ENCODE results near the gene COA1. TPM values are rescaled to one million over a fixed set of nuclear protein-coding genes. Genes with fewer than 3 reads are reported as not detected.
A peak's percentile ranks its signal among the peaks of the same experiment; 100 is the strongest.

The COA1 gene
- total RNA-seq, 1 experiment from 2014 or later: 109 TPM

DNA sequence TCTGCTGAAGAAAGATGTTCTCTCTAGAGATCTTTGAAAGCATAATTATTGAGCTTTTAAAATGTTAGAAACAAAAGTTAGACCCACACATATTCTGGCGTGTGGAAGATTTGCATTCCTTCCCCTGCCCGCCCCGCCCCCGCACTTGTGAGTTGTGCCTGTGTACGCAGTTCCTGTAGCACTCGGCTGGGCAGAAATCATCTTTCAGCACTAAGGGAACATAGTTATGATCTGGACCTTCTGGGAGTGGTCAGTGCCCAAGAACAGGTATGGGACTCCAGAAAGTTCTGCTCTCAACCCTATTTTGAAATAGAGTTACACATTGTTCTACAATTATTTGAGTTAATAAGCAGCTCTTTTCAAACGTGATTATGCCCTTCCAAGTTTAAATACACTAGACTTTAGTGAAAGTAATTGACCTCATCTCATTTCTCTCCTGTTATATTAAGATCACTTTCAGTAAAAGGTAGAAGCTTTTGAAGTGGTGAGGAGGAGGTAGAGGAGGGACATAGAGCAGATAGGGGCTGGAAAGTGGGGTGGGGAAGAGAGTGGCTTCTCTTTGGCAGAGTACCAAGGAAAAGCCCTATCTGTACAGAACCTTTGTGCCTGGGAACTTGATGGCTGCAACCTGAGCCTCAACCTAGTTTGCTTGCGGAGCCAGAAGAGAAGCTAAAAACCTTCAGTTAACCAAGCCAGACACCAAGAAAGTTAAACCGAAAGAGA is 34.9 kb upstream of the COA1 start:
- Mint-ChIP-seq H3K9me3 (ENCODE audit: low read depth, unreplicated experiment) (no peaks in the 10 kb centered on the region), H3K27ac (ENCODE audit: unreplicated experiment) (peak overlapping the region; percentile 59), H3K4me1 (ENCODE audit: low read depth, unreplicated experiment) (peaks cover 52% of the 10 kb centered on the region), H3K36me3 (ENCODE audit: insufficient read depth, unreplicated experiment) (peaks cover 22% of the 10 kb centered on the region), H3K27me3 (ENCODE audit: unreplicated experiment) (no peaks in the 10 kb centered on the region), H3K4me3 (ENCODE audit: low read depth, unreplicated experiment) (peak overlapping the region; percentile 64)
- DNase-seq: peak; percentile 46
- no TSS peak for BruUV-seq (replicated peaks)
- CTCF ChIA-PET: interaction anchor here (0.6 to 1.6 kb wide), 12 partner anchors 9 to 283 kb away, joined by 3 to 8 read pairs (median 4); partner anchors contain the start of genes COA1 and STK17A
- TF ChIP-seq, protein P1, sequence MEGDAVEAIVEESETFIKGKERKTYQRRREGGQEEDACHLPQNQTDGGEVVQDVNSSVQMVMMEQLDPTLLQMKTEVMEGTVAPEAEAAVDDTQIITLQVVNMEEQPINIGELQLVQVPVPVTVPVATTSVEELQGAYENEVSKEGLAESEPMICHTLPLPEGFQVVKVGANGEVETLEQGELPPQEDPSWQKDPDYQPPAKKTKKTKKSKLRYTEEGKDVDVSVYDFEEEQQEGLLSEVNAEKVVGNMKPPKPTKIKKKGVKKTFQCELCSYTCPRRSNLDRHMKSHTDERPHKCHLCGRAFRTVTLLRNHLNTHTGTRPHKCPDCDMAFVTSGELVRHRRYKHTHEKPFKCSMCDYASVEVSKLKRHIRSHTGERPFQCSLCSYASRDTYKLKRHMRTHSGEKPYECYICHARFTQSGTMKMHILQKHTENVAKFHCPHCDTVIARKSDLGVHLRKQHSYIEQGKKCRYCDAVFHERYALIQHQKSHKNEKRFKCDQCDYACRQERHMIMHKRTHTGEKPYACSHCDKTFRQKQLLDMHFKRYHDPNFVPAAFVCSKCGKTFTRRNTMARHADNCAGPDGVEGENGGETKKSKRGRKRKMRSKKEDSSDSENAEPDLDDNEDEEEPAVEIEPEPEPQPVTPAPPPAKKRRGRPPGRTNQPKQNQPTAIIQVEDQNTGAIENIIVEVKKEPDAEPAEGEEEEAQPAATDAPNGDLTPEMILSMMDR (IDR thresholded peaks at IDR 0.05; ENCODE audit: unreplicated experiment): no peak
- intact Hi-C loops (cut with micrococcal nuclease; ENCODE audit: unreplicated experiment): loop anchor here (5.0 kb wide), 1 partner anchor 37 kb away; the partner anchor contains the start of gene COA1

DNA sequence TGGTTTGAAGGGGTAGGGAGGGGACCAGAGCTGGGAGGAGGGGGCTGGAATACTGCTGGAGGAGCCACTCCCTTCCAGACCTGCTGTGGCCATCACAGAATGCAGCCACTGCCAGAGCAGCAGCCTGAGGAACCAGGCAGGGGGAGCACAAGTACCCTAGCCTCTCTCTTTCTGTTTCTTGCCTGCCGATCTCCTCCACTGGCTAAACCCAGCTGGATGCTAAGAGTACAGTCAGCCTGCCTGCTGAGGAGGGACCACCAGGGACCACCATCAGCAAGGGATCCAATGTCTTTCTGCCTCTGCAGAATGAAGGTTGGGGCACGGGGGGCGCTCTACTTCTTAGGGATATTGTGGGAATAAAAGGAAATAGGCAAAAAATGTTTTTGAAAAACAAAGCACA is 33.9 kb upstream of the COA1 start:
- no peak for DNase-seq
- TF ChIP-seq, protein P1 (IDR thresholded peaks at IDR 0.05; ENCODE audit: unreplicated experiment): no peak
- no TSS peak for BruUV-seq (replicated peaks)
- Mint-ChIP-seq H3K9me3 (ENCODE audit: low read depth, unreplicated experiment) (no peaks in the 10 kb centered on the region), H3K4me1 (ENCODE audit: low read depth, unreplicated experiment) (peaks cover 52% of the 10 kb centered on the region), H3K36me3 (ENCODE audit: insufficient read depth, unreplicated experiment) (peaks cover 32% of the 10 kb centered on the region), H3K27me3 (ENCODE audit: unreplicated experiment) (no peaks in the 10 kb centered on the region), H3K27ac (ENCODE audit: unreplicated experiment) (no peak overlapping the region), H3K4me3 (ENCODE audit: low read depth, unreplicated experiment) (no peak overlapping the region)
- CTCF ChIA-PET: no interaction called here
- intact Hi-C loops (cut with micrococcal nuclease; ENCODE audit: unreplicated experiment): loop anchor here (5.0 kb wide), 1 partner anchor 36 kb away; the partner anchor contains the start of gene COA1

DNA sequence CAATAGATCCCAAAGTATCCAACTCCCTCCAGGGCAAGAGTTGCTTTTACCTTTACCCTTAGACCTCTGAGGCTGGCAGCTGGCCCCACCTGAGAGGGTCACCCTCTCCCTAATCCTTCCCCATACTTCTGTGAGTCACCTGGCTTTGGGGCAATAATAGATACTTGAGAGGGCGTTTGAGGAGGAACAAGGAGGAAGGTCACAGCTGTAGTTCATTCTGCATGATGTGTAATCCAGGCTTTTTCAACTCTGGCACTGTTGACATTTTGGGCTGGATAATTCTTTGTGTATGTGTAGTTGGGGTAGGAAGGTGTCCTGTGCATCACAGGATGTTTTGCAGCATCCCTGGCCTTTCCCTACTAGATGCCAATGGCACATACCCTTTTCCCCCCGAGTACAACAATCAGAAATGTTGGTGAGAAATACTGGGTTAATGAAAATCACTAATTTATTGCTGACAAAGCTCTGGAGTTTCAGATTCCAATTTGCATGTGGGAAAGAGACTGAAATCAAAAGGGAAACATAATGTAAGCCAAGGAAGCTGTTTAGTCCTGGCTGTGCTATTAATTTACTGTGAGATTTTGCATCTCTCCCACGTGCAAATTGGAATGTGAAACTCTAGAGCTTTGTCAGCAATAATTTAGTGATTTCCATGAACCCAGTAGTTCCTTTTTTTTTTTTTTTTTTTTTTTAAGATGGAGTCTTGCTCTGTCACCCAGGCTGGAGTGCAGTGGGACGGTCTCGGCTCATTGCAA is 32.8 kb upstream of the COA1 start:
- CTCF ChIA-PET: interaction anchor here (0.6 to 0.7 kb wide), 2 partner anchors 8 to 179 kb away, joined by 3 to 6 read pairs; partner anchors contain the start of gene STK17A
- intact Hi-C loops (cut with micrococcal nuclease; ENCODE audit: unreplicated experiment): loop anchor here (5.0 kb wide), 1 partner anchor 35 kb away; the partner anchor contains the start of gene COA1
- Mint-ChIP-seq H3K9me3 (ENCODE audit: low read depth, unreplicated experiment) (no peaks in the 10 kb centered on the region), H3K27ac (ENCODE audit: unreplicated experiment) (no peak overlapping the region), H3K27me3 (ENCODE audit: unreplicated experiment) (peaks cover 10% of the 10 kb centered on the region), H3K4me3 (ENCODE audit: low read depth, unreplicated experiment) (no peak overlapping the region), H3K4me1 (ENCODE audit: low read depth, unreplicated experiment) (peaks cover 57% of the 10 kb centered on the region), H3K36me3 (ENCODE audit: insufficient read depth, unreplicated experiment) (peaks cover 40% of the 10 kb centered on the region)
- no peak for DNase-seq
- TF ChIP-seq, protein P1 (IDR thresholded peaks at IDR 0.05; ENCODE audit: unreplicated experiment): no peak
- BruUV-seq (replicated peaks): no TSS peak

DNA sequence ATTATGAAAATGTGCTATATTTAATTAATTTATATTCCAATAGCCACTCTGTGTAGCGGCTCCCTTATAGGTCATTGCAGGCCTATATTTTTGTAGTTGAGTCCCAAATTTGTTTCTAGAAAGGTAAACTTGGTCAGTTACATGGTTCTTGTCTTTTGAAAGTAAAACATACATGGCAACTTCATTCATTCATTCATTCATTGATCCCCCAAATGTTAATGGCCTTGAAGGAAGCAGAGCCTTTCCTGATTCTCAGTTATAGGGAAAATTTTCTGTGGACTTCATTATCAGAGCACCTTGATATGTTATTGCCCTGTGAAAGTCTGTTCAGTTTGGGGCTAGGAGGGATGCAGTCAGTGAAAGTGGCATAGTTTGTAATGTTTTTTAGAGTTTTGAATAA is 32.1 kb upstream of the COA1 start:
- Mint-ChIP-seq H3K36me3 (ENCODE audit: insufficient read depth, unreplicated experiment) (peaks cover 41% of the 10 kb centered on the region), H3K4me1 (ENCODE audit: low read depth, unreplicated experiment) (peaks cover 63% of the 10 kb centered on the region), H3K9me3 (ENCODE audit: low read depth, unreplicated experiment) (no peaks in the 10 kb centered on the region), H3K4me3 (ENCODE audit: low read depth, unreplicated experiment) (no peak overlapping the region), H3K27ac (ENCODE audit: unreplicated experiment) (no peak overlapping the region), H3K27me3 (ENCODE audit: unreplicated experiment) (peaks cover 17% of the 10 kb centered on the region)
- no peak for DNase-seq
- CTCF ChIA-PET: interaction anchor here (0.6 kb wide), 1 partner anchor 179 kb away, joined by 3 read pairs; the partner anchor contains the start of gene STK17A
- TF ChIP-seq, protein P1 (IDR thresholded peaks at IDR 0.05; ENCODE audit: unreplicated experiment): no peak
- intact Hi-C loops (cut with micrococcal nuclease; ENCODE audit: unreplicated experiment): loop anchor here (5.0 kb wide), 1 partner anchor 34 kb away; the partner anchor contains the start of gene COA1
- no TSS peak for BruUV-seq (replicated peaks)
